ENCODE data around the gene MAP3K20.

- TF ChIP-seq GATA2 (CRISPR knock-in tag; IDR thresholded peaks at IDR 0.05), result no peak
- no peak for TF ChIP-seq MAX (IDR thresholded peaks at IDR 0.05; ENCODE audit: low read depth)
- no peak for TF ChIP-seq MEF2A (IDR thresholded peaks at IDR 0.05; ENCODE audit: borderline replicate concordance, low read depth)
- no peak for TF ChIP-seq CTCF (IDR thresholded peaks at IDR 0.05)
- TF ChIP-seq FOXM1 (IDR thresholded peaks at IDR 0.05; ENCODE audit: low read depth), result no peak
- TF ChIP-seq GABPA (IDR thresholded peaks at IDR 0.05; ENCODE audit: low read depth), result no peak
- TF ChIP-seq RFX5 (IDR thresholded peaks at IDR 0.05; ENCODE audit: low read length), result no peak
- no peak for TF ChIP-seq EZH2phosphoT487 (IDR thresholded peaks at IDR 0.05; ENCODE audit: borderline replicate concordance, low read depth)
- no peak for TF ChIP-seq SIN3A (IDR thresholded peaks at IDR 0.05; ENCODE audit: borderline replicate concordance, low read depth, low read length)
- no peak for TF ChIP-seq YY1 (IDR thresholded peaks at IDR 0.05; ENCODE audit: low read depth)
- TF ChIP-seq POLR2AphosphoS5 (IDR thresholded peaks at IDR 0.05; ENCODE audit: low read depth, low read length), result no peak
- no peak for TF ChIP-seq CHD2 (IDR thresholded peaks at IDR 0.05; ENCODE audit: low read length, partially characterized antibody)
Observed at GRCh38 chr2:173271135-173271534, 195.5 kb downstream of the MAP3K20 start.

Data from SK-N-SH (cell line).